ENCODE results near the gene AMFR.
"Not testable (repeated sequence)": the region's sequence is repeated elsewhere in the genome, so short reads cannot be mapped to it uniquely, and the experiment has no call there.

DNA sequence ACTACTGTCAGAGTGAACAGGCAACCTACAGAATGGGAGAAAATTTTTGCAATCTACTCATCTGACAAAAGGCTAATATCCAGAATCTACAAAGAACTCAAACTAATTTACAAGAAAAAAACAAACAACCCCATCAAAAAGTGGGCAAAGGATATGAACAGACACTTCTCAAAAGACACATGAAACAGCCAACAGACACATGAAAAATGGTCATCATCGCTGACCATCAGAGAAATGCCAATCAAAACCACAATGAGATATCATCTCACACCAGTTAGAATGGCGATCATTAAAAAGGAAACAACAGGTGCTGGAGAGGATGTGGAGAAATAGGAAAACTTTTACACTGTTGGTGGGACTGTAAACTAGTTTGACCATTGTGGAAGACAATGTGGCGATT is 28.6 kb downstream of the AMFR start:
- TF ChIP-seq, protein P1, sequence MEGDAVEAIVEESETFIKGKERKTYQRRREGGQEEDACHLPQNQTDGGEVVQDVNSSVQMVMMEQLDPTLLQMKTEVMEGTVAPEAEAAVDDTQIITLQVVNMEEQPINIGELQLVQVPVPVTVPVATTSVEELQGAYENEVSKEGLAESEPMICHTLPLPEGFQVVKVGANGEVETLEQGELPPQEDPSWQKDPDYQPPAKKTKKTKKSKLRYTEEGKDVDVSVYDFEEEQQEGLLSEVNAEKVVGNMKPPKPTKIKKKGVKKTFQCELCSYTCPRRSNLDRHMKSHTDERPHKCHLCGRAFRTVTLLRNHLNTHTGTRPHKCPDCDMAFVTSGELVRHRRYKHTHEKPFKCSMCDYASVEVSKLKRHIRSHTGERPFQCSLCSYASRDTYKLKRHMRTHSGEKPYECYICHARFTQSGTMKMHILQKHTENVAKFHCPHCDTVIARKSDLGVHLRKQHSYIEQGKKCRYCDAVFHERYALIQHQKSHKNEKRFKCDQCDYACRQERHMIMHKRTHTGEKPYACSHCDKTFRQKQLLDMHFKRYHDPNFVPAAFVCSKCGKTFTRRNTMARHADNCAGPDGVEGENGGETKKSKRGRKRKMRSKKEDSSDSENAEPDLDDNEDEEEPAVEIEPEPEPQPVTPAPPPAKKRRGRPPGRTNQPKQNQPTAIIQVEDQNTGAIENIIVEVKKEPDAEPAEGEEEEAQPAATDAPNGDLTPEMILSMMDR (IDR thresholded peaks at IDR 0.05), result not testable (repeated sequence)
- TF ChIP-seq POLR2A (IDR thresholded peaks at IDR 0.05), result not testable (repeated sequence)

Data from right lobe of liver (tissue), 4 donors.